ENCODE measurements around the gene HNF4A.

HNF4A gene

GRCh38 chr20:44393608-44394451 is 38.3 kb downstream of the HNF4A start:
- H3K9me3 ChIP-seq (ENCODE audit: severe bottlenecking) = no peaks in the 10 kb centered on the region
- no peak overlapping the region for H3K27ac ChIP-seq (ENCODE audit: poor library complexity, severe bottlenecking)
- peaks cover 9% of the 10 kb centered on the region for H3K4me1 ChIP-seq (ENCODE audit: insufficient read depth, poor library complexity, severe bottlenecking)
- ATAC-seq (ENCODE audit: low read depth) (no peak), DNase-seq (ENCODE audit: low spot score) (no peak)
- no peak overlapping the region for H3K4me3 ChIP-seq (ENCODE audit: severe bottlenecking)
- TF ChIP-seq, protein P1, sequence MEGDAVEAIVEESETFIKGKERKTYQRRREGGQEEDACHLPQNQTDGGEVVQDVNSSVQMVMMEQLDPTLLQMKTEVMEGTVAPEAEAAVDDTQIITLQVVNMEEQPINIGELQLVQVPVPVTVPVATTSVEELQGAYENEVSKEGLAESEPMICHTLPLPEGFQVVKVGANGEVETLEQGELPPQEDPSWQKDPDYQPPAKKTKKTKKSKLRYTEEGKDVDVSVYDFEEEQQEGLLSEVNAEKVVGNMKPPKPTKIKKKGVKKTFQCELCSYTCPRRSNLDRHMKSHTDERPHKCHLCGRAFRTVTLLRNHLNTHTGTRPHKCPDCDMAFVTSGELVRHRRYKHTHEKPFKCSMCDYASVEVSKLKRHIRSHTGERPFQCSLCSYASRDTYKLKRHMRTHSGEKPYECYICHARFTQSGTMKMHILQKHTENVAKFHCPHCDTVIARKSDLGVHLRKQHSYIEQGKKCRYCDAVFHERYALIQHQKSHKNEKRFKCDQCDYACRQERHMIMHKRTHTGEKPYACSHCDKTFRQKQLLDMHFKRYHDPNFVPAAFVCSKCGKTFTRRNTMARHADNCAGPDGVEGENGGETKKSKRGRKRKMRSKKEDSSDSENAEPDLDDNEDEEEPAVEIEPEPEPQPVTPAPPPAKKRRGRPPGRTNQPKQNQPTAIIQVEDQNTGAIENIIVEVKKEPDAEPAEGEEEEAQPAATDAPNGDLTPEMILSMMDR (IDR thresholded peaks at IDR 0.05; ENCODE audit: poor library complexity, severe bottlenecking) = no peak
- H3K27me3 ChIP-seq (ENCODE audit: insufficient read depth, poor library complexity, severe bottlenecking) = no peaks in the 10 kb centered on the region
- H3K36me3 ChIP-seq (ENCODE audit: low read depth) = no peaks in the 10 kb centered on the region

GRCh38 chr20:44394452-44394701 is 38.9 kb downstream of the HNF4A start:
- no peaks in the 10 kb centered on the region for H3K9me3 ChIP-seq (ENCODE audit: severe bottlenecking)
- H3K36me3 ChIP-seq (ENCODE audit: low read depth) = no peaks in the 10 kb centered on the region
- TF ChIP-seq, protein P1 (IDR thresholded peaks at IDR 0.05; ENCODE audit: poor library complexity, severe bottlenecking) = no peak
- no peak for ATAC-seq (ENCODE audit: low read depth)
- H3K4me1 ChIP-seq (ENCODE audit: insufficient read depth, poor library complexity, severe bottlenecking) = peaks cover 9% of the 10 kb centered on the region
- H3K27me3 ChIP-seq (ENCODE audit: insufficient read depth, poor library complexity, severe bottlenecking) = no peaks in the 10 kb centered on the region
- H3K4me3 ChIP-seq (ENCODE audit: severe bottlenecking) = no peak overlapping the region
- H3K27ac ChIP-seq (ENCODE audit: poor library complexity, severe bottlenecking) = no peak overlapping the region
- DNase-seq (ENCODE audit: low spot score) = no peak

DNA sequence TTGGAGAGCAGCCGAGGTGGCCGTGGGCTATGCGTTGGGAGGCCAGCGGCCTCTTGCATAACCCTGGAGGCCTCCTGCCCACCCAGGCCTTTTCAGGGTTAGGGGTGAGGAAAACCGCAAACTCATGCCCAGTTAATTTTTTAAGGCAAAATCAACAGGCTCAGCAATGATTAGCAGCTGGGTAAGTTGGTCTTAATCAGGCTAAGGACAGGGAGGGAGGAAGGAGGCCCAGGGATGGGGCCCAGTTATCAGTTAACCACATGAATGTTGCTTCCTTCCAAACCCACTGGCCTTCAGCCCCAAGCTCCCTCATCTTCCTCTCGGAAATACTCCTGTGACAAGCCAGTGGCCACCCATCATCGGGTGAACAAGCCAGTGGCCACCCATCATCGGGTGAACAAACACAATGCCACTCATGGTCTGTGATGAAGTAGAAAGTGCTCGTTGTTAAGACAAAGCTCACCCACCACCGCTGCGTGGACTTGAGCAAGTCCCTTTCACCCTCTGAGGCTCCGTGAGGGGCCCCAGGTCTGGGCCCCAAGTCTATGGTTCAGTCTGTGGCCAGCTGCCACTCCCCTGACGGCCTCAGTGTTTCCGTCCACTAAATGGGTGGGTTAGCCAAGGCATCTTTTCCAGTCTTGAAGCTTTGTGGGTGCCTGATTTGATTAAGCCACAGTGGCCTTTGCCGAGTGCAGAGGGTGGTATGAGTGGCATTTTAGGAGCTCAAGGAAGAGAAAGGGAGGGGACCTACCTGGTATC is 39.4 kb downstream of the HNF4A start:
- Histone ChIP-seq H3K4me1 (ENCODE audit: insufficient read depth, poor library complexity, severe bottlenecking) (peaks cover 9% of the 10 kb centered on the region), H3K9me3 (ENCODE audit: severe bottlenecking) (no peaks in the 10 kb centered on the region), H3K27ac (ENCODE audit: poor library complexity, severe bottlenecking) (no peak overlapping the region), H3K36me3 (ENCODE audit: low read depth) (no peaks in the 10 kb centered on the region), H3K4me3 (ENCODE audit: severe bottlenecking) (no peak overlapping the region), H3K27me3 (ENCODE audit: insufficient read depth, poor library complexity, severe bottlenecking) (no peaks in the 10 kb centered on the region)
- ATAC-seq (ENCODE audit: low read depth) = no peak
- TF ChIP-seq, protein P1 (IDR thresholded peaks at IDR 0.05; ENCODE audit: poor library complexity, severe bottlenecking) = no peak
- DNase-seq (ENCODE audit: low spot score) = no peak

DNA sequence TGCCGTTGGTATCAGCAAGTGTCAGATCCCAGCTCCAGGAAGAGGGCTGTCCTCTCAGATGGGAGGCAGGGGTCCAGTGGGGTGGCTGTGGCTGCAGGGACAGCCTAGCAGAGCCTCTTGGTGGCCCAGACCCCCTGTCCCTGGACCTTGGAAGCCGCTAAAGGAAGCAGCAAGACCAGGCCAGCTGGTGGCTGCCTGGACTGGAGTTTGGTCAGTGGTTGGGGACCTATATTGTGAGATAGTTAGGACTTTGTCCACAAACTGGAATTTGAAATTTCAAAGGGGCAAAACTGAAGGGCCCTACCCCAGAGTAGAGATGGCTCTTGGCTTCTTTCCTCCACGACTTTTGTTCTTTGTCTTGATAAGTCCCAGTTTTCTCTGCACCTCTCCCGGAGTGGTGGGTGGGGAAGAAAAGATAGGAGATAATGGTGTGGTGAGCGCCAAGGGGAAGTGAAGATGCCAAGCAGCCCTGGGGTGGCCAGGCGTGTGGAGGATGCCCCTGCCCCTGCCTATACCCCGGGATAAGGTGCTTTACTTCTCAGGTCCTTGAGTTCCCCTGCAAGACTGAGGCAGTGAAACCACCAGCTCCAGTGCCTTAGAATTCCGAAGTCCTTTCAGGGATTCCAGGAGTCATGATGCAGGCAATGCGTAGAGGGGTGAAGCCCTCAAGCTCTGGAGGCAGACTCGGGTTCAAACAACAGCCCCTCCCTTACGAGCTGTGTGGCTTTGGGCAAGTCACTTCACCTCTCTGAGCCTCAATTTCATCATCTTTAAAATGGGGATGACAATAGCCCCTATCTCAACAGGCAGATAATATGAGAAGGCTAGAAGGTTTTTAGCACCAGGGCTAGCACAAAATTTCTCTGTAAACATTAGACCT is 40.2 kb downstream of the HNF4A start:
- Histone ChIP-seq H3K27me3 (ENCODE audit: insufficient read depth, poor library complexity, severe bottlenecking) (no peaks in the 10 kb centered on the region), H3K36me3 (ENCODE audit: low read depth) (no peaks in the 10 kb centered on the region), H3K4me1 (ENCODE audit: insufficient read depth, poor library complexity, severe bottlenecking) (peaks cover 9% of the 10 kb centered on the region), H3K4me3 (ENCODE audit: severe bottlenecking) (no peak overlapping the region), H3K27ac (ENCODE audit: poor library complexity, severe bottlenecking) (no peak overlapping the region), H3K9me3 (ENCODE audit: severe bottlenecking) (no peaks in the 10 kb centered on the region)
- TF ChIP-seq, protein P1 (IDR thresholded peaks at IDR 0.05; ENCODE audit: poor library complexity, severe bottlenecking) = no peak
- DNase-seq (ENCODE audit: low spot score) = no peak
- ATAC-seq (ENCODE audit: low read depth) = no peak
